HG02763 (cell line): ENCODE data around the gene MTURN.

Source experiments
- ATAC-seq: cut with Tn5 transposase; IDR thresholded peaks from one replicate; pipeline ENCODE4 v1.9.1; 2021; ENCODE audit warnings: mild to moderate bottlenecking, moderate library complexity; ENCODE audit not compliant: unreplicated experiment

The MTURN gene

GRCh38 chr7:30135301-30136116 is 723 bp downstream of the MTURN start:
- ATAC-seq: peak; percentile 21

DNA sequence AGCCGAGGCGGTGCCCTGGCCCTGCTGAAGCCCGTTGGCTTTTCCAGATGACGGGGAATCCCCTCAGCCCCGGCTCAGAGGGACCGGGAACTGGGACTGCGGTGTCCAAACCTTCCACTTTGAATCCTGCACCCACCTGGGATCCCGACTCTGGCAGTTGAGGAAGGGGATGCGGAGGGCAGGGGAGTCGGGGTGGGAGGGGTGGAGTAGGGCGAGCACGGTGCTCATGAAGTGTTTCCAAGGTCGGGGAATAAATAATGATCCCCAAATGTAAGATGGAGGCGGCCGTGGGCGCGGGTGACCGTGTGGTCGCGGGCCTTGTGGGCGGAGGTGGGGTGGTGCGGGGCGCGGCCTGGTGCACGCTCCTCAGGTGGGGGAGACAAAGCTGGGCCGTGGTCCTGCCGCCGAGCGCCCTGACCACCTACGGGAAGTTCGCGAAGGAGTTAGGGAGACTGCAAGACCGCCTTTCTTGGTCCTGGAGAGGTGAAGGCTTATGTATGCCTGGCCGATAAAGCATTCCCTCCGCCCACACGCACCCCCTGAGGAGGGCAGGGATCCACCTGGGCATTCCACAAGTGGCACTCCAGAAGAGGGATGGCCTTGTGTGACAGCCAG is 1.4 kb downstream of the MTURN start:
- ATAC-seq: no peak

- ATAC-seq: no peak
Observed at GRCh38 chr7:30136743-30137485, 2.1 kb downstream of the MTURN start.

DNA sequence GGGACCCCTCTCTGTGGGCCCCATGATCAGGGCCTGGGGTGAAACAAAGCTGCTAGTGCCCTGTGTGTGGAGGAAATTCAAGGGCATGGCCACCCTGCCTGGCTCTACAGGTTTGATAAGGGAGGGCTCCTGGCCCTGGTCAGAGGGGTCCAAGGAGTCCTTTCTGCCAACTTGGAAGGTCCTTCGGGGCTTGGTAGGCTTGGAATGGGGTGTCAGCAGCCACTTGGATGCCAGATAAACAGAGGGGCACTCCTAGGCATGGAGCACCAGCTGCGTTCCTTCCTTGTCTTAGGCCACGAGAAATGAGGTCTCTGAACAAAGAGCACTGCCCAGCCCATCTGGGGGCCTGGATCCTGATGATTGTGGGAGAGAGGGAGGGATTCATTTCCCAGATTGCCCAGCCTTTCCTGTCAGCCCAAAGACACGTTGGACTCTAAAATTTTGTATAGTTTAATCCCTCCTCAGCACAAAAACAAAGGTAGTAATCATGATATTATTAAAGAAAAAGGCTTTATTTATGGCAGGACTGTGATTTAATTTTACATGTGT is 5.1 kb downstream of the MTURN start:
- no peak for ATAC-seq

DNA sequence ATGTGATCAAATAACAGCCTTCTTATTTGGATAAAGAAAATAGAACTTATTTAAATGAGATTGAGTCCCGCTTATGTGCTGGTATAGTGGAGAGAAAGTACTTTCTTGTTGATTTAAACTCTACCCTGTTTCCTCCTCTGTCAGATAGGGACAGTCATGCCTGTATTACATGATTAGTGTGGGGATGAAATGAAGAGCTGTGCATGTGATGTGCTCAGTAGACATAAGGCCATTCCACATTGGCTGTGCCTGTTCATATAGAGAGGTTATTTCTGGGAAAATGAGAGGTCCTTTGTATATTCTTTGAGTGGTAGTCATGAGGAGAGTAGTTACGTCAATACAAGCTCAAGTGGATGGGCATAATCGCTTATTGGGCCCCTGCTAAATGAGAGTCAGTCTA is 5.7 kb downstream of the MTURN start:
- no peak for ATAC-seq

DNA sequence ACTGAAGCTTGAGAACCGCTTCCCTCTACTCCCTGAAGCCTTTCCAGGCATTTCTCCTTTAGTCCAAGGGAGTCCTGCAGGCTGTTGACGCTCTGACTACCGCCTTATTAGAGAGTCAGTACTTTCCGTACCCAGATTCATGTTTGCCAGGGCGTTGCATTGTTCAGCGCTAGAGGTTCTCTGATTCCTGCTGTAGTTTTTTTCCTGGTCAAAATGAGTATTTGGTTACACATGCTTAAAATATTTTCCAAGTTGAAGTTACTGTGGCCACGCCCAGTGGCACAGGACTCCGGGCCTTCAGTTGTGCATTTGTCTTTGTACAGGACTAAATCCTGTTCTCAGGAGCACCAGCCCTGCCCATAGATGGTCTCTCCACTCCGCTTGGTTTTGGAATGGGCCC is 7.9 kb downstream of the MTURN start:
- no peak for ATAC-seq

DNA sequence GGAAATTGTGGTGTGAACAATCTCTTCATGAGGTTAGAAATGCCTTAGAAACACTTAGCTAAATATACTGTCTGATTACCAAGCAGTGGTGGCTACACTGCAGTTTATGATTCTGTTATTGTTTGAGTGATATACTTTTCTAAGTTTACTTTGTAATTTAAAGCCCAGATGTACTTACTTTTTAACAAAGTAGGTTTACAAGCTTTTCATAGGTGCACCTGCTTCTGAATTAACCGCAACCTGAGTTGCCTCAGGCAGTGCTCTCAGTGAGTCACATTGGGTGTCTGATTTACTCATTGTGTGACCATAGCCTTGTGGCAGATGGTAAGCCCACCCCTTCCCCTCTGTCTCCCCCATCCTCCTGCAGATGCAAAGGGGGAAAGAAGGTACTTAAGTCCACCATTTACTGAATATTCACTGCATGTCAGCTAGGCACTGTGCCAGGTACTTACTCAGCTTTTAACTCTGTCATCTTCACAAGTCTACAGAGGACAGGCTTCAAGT is 9.0 kb downstream of the MTURN start:
- ATAC-seq: no peak

DNA sequence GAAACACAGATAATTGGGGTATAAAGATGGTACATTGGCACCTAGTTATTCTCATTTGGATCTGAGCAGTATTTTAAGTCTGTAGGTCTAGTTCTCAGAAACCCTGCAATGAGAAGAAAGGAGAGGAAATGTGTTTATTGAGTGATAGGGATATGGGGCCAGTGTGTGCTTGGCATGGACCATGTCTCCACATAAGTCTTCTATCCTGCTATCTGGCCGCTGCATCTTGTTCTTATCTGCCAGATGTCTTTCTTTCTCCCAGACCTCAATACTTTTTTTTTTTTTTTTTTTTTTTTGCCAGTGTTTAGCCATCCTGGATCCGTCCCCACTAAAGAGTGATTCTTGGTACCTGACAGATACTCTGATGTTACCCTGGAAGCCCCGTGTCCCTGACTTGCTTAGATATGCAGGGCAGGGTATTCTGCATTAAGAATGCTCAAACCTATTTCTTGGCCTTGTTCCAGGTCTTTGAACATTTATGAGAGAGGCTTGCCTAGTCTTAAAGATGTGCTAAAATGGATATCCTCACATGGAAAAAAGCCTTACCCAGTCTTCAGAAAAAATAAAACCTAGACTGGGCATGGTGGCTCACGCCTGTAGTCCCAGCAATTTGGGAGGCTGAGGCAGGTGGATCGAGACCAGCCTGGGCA is 10.0 kb downstream of the MTURN start:
- ATAC-seq: no peak

- no peak for ATAC-seq
Observed at GRCh38 chr7:30145426-30145970, 10.7 kb downstream of the MTURN start.

- ATAC-seq: no peak
Observed at GRCh38 chr7:30146127-30146612, 11.4 kb downstream of the MTURN start.

DNA sequence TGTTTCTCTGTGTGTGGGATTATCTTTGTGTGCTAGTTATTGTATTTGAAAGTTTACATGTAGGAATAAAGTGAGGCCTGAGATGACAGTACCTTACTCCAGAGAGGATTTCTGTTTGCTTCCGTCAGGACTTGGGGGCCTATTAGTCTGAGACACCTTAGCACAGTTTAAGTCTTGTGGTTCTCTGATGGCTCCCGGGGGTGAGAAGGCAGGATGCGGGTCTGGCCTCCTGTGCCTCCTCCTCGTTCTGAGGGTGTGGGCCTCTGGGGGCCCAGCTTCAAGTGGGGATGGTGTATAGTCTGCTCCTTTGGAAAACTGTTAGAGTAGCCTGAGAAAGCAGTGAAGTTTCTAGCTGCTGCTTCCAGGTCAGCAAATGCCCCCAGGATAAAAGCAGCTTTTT is 12.4 kb downstream of the MTURN start:
- ATAC-seq: no peak

DNA sequence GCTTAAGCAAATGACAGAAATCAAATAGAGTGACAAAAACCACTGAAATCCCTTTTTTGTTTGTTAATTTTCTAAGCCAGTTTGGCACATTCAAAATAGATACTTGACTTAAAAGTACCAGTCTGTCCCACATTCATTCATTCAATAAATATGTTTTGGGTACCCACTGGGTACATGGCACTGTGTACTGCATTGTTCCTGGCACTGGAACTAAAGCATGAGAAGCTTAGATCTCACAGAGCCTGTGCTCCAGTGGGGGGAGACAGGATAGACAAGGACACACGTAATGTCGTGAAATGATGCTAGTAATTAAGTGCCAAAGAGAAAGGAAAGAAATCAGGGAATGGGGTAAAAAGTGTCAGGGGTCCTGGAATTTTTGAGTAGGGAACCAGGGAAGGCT is 13.0 kb downstream of the MTURN start:
- ATAC-seq: no peak

GRCh38 chr7:30148426-30148825 is 13.6 kb downstream of the MTURN start:
- no peak for ATAC-seq

- ATAC-seq: peak; percentile 41
Observed at GRCh38 chr7:30148951-30149459, 14.2 kb downstream of the MTURN start.

DNA sequence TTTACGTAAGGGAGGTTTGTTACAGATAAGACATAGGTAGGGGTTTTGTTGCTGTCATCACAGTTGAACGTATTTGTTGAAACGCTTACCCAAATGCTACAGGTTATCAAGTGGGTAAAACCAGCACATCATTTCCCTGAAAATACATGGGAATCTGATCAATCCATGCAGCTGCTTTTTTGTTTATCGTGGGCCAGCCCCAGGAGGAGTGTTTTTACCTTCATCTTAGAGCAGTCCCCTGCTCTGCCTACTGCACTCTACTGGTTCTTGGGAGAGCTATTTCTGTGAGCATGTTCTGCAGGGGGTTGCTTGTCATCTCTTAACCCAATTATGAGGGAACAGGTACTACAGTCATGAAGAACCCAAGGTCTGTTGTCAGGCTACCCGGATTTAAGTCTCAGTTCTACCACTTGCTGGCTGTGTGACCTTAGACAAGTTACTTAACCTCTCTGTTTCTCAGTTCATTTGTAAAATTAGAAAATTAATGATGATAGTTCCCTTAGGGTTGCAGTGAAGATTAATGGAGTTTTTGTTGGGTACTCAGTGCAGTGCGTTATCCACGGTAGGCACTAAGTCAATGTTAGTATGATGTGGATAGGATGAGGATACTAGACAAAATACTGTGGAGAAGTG is 15.0 kb downstream of the MTURN start:
- ATAC-seq: no peak

GRCh38 chr7:30150711-30151110 is 15.9 kb downstream of the MTURN start:
- ATAC-seq: no peak

DNA sequence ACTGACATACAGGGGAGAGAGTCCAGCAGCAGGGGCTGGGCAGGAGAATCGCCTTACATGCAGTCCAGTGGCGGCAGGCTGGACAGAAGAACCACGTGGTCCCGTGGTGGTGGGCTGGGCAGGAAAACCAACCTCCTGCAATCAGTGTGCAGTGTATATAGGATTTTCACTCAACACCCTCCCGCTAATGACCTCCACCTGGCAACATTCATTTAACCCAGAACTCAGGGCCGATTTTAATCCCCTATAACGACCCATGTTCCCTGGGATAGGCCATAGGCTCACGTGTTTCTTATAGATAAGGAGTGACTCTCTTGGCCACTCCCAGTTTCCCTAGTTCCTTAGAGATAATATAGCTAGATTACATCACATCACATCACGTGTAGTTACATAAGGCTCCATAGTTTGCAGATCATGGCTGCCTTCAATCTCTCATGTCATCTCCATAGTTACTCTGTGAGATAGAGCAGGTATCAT is 19.4 kb downstream of the MTURN start:
- ATAC-seq: no peak

- no peak for ATAC-seq
Observed at GRCh38 chr7:30155481-30155880, 20.7 kb downstream of the MTURN start.

GRCh38 chr7:30157204-30157603 is 22.4 kb downstream of the MTURN start:
- ATAC-seq: no peak

GRCh38 chr7:30159163-30159562 is 24.4 kb downstream of the MTURN start:
- no peak for ATAC-seq
